Activated CD8-positive, alpha-beta T cell treated with anti-CD3 and anti-CD28 coated beads for 36 hours (primary cell): Measurements from ENCODE around the gene UNC50. TPM values are rescaled to one million over a fixed set of nuclear protein-coding genes. Genes with fewer than 3 reads are reported as not detected.
A peak's percentile ranks its signal among the peaks of the same experiment; 100 is the strongest.

ENCODE experiments used
- ATAC-seq: fragments of 200-7000 bp; cut with Tn5 transposase; one replicate; pipeline ENCODE4 v1.10.0; 2021; ENCODE audit warnings: mild to moderate bottlenecking, moderate library complexity
- CTCF ChIA-PET: fragments of 350-600 bp; sonication (Branson Sonifier 250); formaldehyde crosslinking; loops from one replicate; lab custom pipeline; 2021; ENCODE audit warnings: antibody characterized with exemption; lab: Charles Lee
- POLR2A ChIA-PET: fragments of 350-600 bp; sonication (Branson Sonifier 250); formaldehyde crosslinking; loops from one replicate; lab custom pipeline; 2021; ENCODE audit warnings: antibody characterized with exemption; lab: Charles Lee
- DNase-seq: peaks from one replicate; pipeline ENCODE4 v3.0.0-alpha.2; 2020
- H3K27ac Mint-ChIP-seq: one replicate; pipeline ENCODE4 v1.8.0; 2021; ENCODE audit warnings: mild to moderate bottlenecking, mixed read lengths
- H3K27me3 Mint-ChIP-seq: one replicate; pipeline ENCODE4 v1.8.0; 2021; ENCODE audit warnings: mixed read lengths
- H3K36me3 Mint-ChIP-seq: one replicate; pipeline ENCODE4 v1.8.0; 2021; ENCODE audit warnings: low read depth, mixed read lengths
- H3K4me1 Mint-ChIP-seq: one replicate; pipeline ENCODE4 v1.8.0; 2021; ENCODE audit warnings: low read depth, mixed read lengths
- H3K4me3 Mint-ChIP-seq: one replicate; pipeline ENCODE4 v1.8.0; 2021; ENCODE audit warnings: mild to moderate bottlenecking, moderate library complexity, mixed read lengths
- H3K9me3 Mint-ChIP-seq: one replicate; pipeline ENCODE4 v1.8.0; 2021; ENCODE audit warnings: mixed read lengths
- CTCF ChIP-seq: fragments of 200-600 bp; IDR thresholded peaks from one replicate; pipeline ENCODE4 v1.8.0; 2022; ENCODE audit warnings: antibody characterized with exemption, mild to moderate bottlenecking
- intact Hi-C: fragments of 100-400 bp; cut with micrococcal nuclease; formaldehyde crosslinking; loops from one replicate; pipeline ENCODE4 v1.10.0; 2022
- total RNA-seq, 2 experiments: library from RNA; stranded (reverse); gene quantifications; one replicate each; pipeline ENCODE4 v1.2.3, GENCODE V29; 2021

UNC50 gene
- total RNA-seq, 2 experiments from 2014 or later = 24.8 to 28.3 TPM

DNA sequence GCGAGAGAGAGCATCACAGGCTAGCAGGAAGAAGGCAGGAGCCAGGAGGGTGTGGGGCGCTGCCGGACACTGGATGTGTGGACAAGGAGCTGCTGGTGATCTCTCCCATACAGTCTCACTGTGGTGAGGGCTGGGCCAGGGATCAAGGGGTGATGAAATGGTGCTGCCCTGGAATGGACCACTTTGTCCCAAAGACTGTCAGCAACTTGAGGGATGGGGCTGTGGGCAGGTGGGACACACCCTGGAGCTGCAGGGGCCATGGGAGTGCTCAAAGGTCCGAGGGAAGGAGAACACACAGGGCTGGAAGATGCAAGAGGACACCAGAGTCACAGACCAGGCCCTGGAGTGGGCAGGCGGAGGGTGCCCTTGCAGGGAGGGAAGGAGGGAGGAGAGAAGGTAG is 38.0 kb upstream of the UNC50 start:
- ChIA-PET CTCF (interaction anchor here (0.7 to 2.9 kb wide), 4 partner anchors 10 to 157 kb away, joined by 3 to 22 read pairs (median 4); no protein-coding TSS in a partner anchor), POLR2A (no interaction called here)
- no peak for DNase-seq
- no peak for TF ChIP-seq CTCF
- no peak for ATAC-seq
- Mint-ChIP-seq H3K36me3 (peaks cover 22% of the 10 kb centered on the region), H3K27me3 (no peaks in the 10 kb centered on the region), H3K27ac (peak overlapping the region; percentile 31), H3K9me3 (no peaks in the 10 kb centered on the region), H3K4me3 (no peak overlapping the region), H3K4me1 (peaks cover 2% of the 10 kb centered on the region)
- intact Hi-C loops = no loop called here

- H3K27me3 Mint-ChIP-seq = no peaks in the 10 kb centered on the region
- H3K9me3 Mint-ChIP-seq = no peaks in the 10 kb centered on the region
- no peak overlapping the region for H3K27ac Mint-ChIP-seq
- ChIA-PET POLR2A (interaction anchor here (0.6 kb wide), 1 partner anchor 15 kb away, joined by 3 read pairs; no protein-coding TSS in a partner anchor), CTCF (interaction anchor here (2.9 kb wide), 1 partner anchor 11 kb away, joined by 22 read pairs; no protein-coding TSS in a partner anchor)
- DNase-seq (no peak), ATAC-seq (no peak)
- intact Hi-C loops = no loop called here
- peaks cover 20% of the 10 kb centered on the region for H3K36me3 Mint-ChIP-seq
- H3K4me3 Mint-ChIP-seq = no peak overlapping the region
- TF ChIP-seq CTCF = no peak
- H3K4me1 Mint-ChIP-seq = no peaks in the 10 kb centered on the region
Measured at GRCh38 chr2:98571121-98571701, 37.2 kb upstream of the UNC50 start.

- ChIA-PET CTCF (no interaction called here), POLR2A (interaction anchor here (0.6 kb wide), 1 partner anchor 15 kb away, joined by 3 read pairs; no protein-coding TSS in a partner anchor)
- Mint-ChIP-seq H3K36me3 (peaks cover 17% of the 10 kb centered on the region), H3K27me3 (no peaks in the 10 kb centered on the region), H3K4me3 (no peak overlapping the region), H3K9me3 (no peaks in the 10 kb centered on the region), H3K27ac (no peak overlapping the region), H3K4me1 (no peaks in the 10 kb centered on the region)
- no peak for ATAC-seq
- DNase-seq = no peak
- intact Hi-C loops = no loop called here
- no peak for TF ChIP-seq CTCF
Measured at GRCh38 chr2:98571796-98572195, 36.6 kb upstream of the UNC50 start.

DNA sequence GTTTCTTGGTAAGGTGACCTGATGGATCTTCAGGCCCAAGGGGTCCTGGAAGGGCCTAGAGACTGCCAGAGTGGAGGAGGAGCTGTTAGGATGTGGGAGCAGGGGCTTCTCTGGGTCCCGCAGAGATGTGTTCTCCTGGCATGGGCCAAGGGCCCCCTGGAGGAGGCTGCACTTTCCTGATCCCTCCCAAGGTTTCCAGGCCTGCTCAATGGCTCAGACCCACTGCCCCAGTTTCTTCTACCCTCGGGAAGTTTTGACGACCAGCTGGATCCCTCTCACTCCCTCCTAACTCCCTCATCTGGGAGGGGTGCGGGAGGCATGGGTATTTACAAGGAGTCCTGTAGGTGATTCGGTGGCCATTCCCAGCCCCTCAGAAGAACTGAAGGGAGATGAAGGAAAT is 36.2 kb upstream of the UNC50 start:
- Mint-ChIP-seq H3K4me3 (no peak overlapping the region), H3K36me3 (peaks cover 14% of the 10 kb centered on the region), H3K9me3 (no peaks in the 10 kb centered on the region), H3K27me3 (no peaks in the 10 kb centered on the region), H3K27ac (no peak overlapping the region), H3K4me1 (no peaks in the 10 kb centered on the region)
- intact Hi-C loops = no loop called here
- no peak for DNase-seq
- ATAC-seq = no peak
- CTCF ChIA-PET = interaction anchor here (1.2 kb wide), 1 partner anchor 14 kb away, joined by 5 read pairs; no protein-coding TSS in a partner anchor
- POLR2A ChIA-PET = no interaction called here
- no peak for TF ChIP-seq CTCF

DNA sequence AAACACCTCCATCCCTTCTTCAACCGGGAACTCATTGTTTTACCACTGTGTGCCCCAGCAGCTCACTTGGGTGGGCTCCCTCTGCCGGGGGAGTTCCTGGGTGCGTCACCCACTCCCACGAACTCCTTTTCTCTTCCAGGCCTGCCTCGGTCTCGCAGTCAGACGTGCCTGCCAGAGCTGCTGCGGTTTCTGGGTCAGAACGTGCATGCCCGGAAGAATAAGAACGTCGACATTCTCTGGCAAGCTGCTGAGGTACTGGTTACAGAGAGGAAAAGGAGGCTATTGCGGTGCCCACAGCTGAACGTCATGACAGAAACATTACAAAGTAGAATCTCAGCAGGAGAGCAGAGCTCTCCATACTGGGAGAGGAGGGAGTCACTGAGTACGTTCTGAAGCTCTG is 35.7 kb upstream of the UNC50 start:
- no peaks in the 10 kb centered on the region for H3K27me3 Mint-ChIP-seq
- no peaks in the 10 kb centered on the region for H3K4me1 Mint-ChIP-seq
- ChIA-PET POLR2A (no interaction called here), CTCF (interaction anchor here (1.2 kb wide), 1 partner anchor 13 kb away, joined by 5 read pairs; no protein-coding TSS in a partner anchor)
- no peaks in the 10 kb centered on the region for H3K9me3 Mint-ChIP-seq
- intact Hi-C loops = no loop called here
- ATAC-seq = no peak
- H3K4me3 Mint-ChIP-seq = no peak overlapping the region
- no peak for TF ChIP-seq CTCF
- no peak for DNase-seq
- no peak overlapping the region for H3K27ac Mint-ChIP-seq
- peaks cover 14% of the 10 kb centered on the region for H3K36me3 Mint-ChIP-seq
